Measurements from ENCODE around the gene RGS12.

GRCh38 chr4:3280466-3280865, 12.4 kb upstream of the RGS12 start:
- TF ChIP-seq CTCF (optimal IDR thresholded peaks at IDR 0.05 in 1 of 3, IDR thresholded peaks at IDR 0.05 in 1 of 3, conservative IDR thresholded peaks at IDR 0.05 in 1 of 3; ENCODE audit: extremely low read depth in 1 of 3, insufficient read depth in 2 of 3, low read length in 3 of 3) (no peak), EZH2 (IDR thresholded peaks at IDR 0.05; ENCODE audit: low read length) (no peak)

All from keratinocyte (primary cell).